SU-DHL-6 (cell line): Measurements from ENCODE around the gene FCHSD2.

Experiments used
- CTCF ChIP-seq: fragments of 200-600 bp; sonication (generic); IDR thresholded peaks from one replicate; pipeline ENCODE4 v1.5.1; 2017; ENCODE audit warnings: antibody characterized with exemption, mild to moderate bottlenecking, low read length, moderate library complexity; ENCODE audit not compliant: insufficient read depth, poor library complexity, severe bottlenecking
- EZH2phosphoT487 ChIP-seq: fragments of 200-600 bp; sonication (generic), shearing (Covaris generic); conservative IDR thresholded peaks from 2 replicates; pipeline ENCODE4 v1.6.1; 2018; ENCODE audit warnings: mild to moderate bottlenecking, antibody characterized with exemption, low read length, moderate library complexity, mixed read lengths

- no peak for TF ChIP-seq CTCF
- TF ChIP-seq EZH2phosphoT487 = no peak
Observed at GRCh38 chr11:72958791-72959190, 183.3 kb downstream of the FCHSD2 start.
